ENCODE data around the gene WNT9A.
"Not testable (repeated sequence)": the region's sequence is repeated elsewhere in the genome, so short reads cannot be mapped to it uniquely, and the experiment has no call there.

Gene WNT9A

GRCh38 chr1:227910511-227911153 lies 37.1 kb downstream of the WNT9A start:
- no peak for DNase-seq (ENCODE audit: low read depth in 2 of 2)

DNA sequence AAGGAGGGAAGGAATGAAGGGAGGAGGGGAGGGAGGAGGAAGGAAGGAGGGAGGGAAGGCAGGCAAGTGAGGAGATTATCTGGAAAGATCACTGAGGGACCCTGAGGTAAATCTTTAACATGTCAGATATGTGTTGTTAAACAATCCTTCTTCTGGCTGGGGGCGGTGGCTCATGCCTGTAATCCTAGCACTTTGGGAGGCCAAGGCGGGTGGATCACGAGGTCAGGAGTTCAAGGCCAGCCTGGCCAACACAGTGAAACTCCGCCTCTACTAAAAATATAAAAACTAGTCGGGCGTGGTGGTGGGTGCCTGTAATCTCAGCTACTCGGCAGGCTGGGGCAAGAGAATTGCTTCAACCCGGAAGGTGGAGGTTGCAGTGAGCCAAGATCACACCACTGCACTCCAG lies 37.8 kb downstream of the WNT9A start:
- DNase-seq (ENCODE audit: low read depth in 2 of 2) = not testable (repeated sequence)

DNA sequence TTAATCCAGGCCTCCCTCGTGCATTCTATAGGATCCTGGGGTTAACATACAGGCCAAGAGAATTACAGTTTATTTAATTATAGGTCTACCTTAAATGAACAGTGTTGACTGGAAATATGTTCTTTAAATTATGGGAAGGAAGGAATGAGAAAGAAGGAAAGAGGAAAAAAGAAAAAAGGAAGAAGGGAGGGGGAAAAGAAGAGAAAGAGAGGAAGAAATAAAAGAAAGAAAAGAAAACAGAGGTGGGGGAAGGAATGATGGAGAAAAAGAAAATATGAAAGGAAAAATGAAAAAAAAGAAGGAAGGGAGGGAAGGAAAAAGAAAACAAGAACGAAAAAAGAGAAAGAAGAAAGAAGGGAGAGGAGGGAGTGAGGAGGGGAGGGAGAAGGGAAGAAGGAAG lies 38.5 kb downstream of the WNT9A start:
- no peak for DNase-seq (ENCODE audit: low read depth in 2 of 2)

- DNase-seq (ENCODE audit: low read depth in 2 of 2) = no peak
Observed at GRCh38 chr1:227908359-227908758, 39.4 kb downstream of the WNT9A start.

- DNase-seq (ENCODE audit: low read depth in 2 of 2) = no peak
Observed at GRCh38 chr1:227907439-227908015, 40.2 kb downstream of the WNT9A start.

DNA sequence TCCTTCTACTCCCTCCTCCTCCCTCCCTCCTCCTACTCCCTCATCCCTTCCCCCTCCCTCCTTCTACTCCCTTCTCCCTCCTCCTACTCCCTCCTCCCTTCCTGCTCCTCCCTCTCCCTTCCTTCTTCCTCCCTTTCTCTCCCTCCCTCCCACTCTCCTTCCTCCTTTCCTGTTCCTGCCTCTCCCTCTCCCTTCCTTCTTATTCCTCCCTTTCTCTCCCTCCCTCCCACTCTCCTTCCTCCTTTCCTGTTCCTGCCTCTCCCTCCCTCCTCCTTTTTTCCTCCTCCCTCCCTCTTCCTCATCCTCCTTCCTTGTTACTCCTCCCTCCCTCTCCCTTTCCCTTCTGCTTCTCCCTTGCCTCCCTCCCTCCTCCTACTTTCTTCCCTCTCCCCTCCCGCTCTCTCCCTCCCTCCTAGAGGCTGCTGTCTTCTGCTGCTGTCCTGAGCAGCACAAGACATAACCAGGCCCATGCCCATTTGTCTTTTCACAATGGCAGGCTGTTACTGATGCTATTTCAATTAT lies 41.1 kb downstream of the WNT9A start:
- DNase-seq (ENCODE audit: low read depth in 2 of 2) = no peak

GRCh38 chr1:227905573-227906487 lies 41.9 kb downstream of the WNT9A start:
- no peak for DNase-seq (ENCODE audit: low read depth in 2 of 2)

DNA sequence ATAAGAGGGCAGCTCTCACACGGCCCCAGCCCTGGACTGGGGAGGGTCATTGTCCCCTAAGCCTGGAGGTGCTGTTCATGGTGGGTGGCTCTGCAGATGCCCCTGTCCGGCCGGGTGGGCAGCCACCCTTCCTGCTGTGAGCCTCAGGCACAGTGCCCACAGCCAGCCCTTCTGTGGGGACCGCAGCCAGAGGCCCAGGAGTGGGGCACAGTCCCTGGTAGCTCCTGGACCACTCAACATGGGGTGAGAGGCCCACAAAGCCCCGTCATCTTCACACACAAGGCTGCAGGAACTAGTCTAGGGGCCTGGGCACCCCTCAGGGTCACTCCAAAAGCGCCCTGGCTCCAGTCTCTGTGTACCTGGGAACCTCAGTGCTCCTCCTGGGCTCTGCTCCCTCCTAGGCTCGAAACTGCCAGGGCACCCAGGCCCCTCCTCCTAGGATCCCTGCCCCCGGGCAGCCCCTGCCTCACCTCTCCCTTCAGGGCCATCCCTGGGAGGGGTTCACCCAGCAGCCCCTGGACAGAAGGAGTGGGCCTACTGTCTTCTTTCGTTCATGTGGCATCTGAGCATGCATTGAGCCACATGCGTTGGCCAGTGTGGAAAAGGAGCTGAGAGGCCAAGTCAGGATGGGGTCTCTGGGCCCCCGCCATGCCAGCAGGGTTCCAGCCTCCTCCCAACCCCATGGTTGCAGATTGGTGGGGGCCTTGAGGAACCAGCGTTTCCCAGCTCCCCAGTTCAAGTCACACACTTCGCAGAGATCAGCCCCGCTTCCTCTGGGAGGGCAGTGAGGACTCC lies 43.0 kb downstream of the WNT9A start:
- DNase-seq (ENCODE audit: low read depth in 2 of 2) = no peak

DNA sequence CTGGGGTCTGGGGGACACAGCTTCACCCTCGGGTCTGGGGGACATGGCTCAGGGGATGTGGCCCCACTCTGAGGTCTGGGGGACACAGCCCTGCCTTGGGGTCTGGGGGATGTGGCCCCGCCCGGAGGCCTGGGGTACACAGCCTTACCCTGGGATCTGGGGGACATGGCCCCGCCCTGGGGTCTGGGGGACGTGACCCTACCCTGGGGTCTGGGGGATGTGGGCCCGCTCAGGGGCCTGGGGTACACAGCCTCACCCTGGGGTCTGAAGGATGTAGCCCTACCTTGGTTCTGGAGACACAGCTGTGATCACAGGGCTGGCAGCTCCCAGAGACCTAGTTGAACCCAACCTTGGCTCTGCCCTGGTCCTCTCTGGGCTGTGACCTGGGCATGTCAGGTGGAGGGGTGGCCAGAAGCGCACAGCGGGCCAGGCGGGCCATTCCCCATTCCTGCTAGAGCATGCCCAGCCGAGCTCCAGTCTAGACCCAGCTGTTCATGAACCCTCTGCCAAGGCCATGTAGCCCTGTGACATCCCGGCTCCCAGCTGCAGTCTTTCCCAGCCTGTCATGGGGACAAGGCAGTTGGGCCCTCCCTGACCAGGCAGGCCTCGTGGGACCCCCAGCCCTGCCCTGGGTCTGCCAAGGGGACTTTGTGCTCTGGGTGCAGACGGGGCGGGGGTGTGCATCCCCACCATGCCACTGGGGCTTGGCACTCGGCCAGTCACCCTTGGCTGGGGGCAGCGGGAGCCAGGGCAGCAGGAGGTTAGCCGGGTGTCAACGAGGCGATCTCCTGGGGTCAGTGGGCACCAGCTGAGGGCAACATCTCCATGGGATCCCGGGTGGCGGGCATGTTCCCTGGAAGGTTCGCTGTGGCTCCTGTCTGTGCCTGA lies 43.9 kb downstream of the WNT9A start:
- no peak for DNase-seq (ENCODE audit: low read depth in 2 of 2)

GRCh38 chr1:227903061-227903521 lies 44.6 kb downstream of the WNT9A start:
- DNase-seq (ENCODE audit: low read depth in 2 of 2) = no peak

DNA sequence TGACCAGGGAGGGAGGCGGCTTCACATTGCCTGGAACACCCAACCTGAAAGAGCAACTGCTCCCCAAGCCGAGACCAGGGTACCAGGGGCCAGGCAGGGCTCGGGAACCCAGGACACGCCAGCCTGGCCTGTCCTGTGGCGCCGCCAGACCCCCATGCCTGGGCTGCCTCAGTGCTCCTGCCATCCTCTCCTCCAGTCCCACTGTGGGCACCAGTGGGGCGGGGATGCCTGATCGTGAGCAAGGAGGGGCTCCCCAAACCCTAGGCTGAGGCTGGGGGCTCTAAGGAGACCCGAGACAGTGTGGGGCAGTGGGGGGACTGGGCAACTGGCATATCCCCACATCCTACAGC lies 45.1 kb downstream of the WNT9A start:
- DNase-seq (ENCODE audit: low read depth in 2 of 2) = no peak

DNA sequence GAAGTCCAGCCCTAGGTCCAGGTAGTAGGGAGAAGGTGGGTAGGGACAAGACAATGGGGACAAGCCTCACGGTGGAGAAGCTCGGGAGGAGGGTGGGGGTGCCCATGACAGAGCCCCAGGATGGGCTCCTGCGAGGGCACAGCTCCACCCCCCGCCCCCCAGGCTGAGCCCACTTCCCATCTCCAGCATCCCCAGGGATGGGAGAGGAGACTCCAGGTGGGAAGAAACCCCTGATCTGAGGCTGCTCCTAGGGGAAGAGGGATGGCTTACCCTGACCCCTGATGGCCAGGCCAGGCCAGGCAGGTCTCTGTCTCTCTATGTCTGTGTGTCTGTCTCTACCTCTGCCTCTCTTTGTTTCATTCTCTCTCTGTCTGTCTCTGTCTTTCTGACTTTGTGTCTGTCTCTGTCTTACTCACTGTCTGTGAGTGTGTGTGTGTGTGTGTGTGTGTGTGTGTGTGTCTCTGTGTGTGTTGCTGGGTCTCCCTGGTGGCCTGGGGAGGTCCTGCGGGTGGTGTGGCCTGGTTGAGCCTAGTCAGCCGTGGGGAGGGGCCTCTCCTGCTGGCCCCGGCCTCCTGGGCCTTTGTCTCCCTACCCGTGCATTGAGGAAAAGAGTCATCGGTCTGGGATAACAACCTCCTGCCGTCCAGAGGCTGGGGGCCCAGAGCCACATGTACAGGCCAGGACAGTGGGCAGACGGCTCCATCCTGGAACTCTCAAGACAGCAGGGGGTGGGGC lies 45.7 kb downstream of the WNT9A start:
- no peak for DNase-seq (ENCODE audit: low read depth in 2 of 2)

DNA sequence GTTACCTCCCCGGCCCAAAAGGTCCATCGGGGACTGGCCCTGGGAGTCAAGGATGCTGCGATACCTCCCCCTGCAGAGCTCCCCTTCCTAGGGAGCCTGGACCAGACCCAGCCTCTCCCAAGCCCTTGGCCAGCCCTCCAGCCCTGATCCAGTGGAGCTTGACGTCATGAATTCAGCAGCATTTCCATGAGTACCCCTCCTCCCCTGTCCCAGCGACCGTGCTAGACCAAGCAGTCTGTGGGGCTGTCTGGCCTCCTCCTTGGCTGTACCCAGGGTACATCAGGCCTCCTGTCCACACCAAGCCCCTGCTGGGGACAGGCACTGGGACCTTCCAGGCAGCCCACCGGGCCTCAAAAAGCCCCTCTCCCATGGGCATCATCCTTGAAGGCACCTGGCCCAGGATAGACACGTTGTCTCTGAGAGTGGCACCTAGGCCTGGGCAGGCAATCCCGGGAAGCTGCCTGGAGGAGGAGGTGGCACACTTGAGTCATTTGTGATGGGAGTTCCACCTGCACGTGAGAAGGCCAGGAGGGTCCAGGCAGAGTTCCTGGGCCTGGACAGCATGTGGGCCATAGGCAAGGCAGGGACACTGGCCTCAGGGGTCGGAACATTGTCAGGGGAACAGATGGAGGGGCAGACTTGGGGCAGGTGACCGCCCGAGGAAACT lies 46.4 kb downstream of the WNT9A start:
- DNase-seq (ENCODE audit: low read depth in 2 of 2) = no peak

- no peak for DNase-seq (ENCODE audit: low read depth in 2 of 2)
Observed at GRCh38 chr1:227900571-227901051, 47.1 kb downstream of the WNT9A start.

GRCh38 chr1:227899820-227900449 lies 47.8 kb downstream of the WNT9A start:
- DNase-seq (ENCODE audit: low read depth in 2 of 2) = no peak

GRCh38 chr1:227899141-227899819 lies 48.5 kb downstream of the WNT9A start:
- no peak for DNase-seq (ENCODE audit: low read depth in 2 of 2)

GRCh38 chr1:227898502-227899140 lies 49.1 kb downstream of the WNT9A start:
- no peak for DNase-seq (ENCODE audit: low read depth in 2 of 2)

Data from stimulated activated CD4-positive, alpha-beta T cell treated with anti-CD3 and anti-CD28 coated beads, Interleukin-1b, Interleukin-23, amount 100 ng/mL, for 1 hour (primary cell).